Kidney (tissue), 14 donors: ENCODE results near the gene TIMM50. TPM values are rescaled to one million over a fixed set of nuclear protein-coding genes. Genes with fewer than 3 reads are reported as not detected.
A peak's percentile ranks its signal among the peaks of the same experiment; 100 is the strongest.

ENCODE experiments used
- DNase-seq, 5 donors: peaks; one replicate each; pipeline ENCODE4 v3.0.0-alpha.2; 2013 to 2020
- FAIRE-seq: peaks from 2 replicates; lab custom pipeline; 2012; peaks lifted over from hg19 to GRCh38; lab: Jason Lieb, UNC
- H3K27ac ChIP-seq, 2 donors: one replicate each; pipeline ENCODE4 v1.7.0; 2013; ENCODE audit warnings: low read depth in 2 of 2, low read length in 2 of 2, inconsistent platforms in 1 of 2
- H3K27me3 ChIP-seq: one replicate; pipeline ENCODE4 v1.7.1; 2013; ENCODE audit warnings: low read length, inconsistent platforms; ENCODE audit not compliant: control insufficient read depth, insufficient read depth
- H3K36me3 ChIP-seq, 3 donors: one replicate each; pipeline versions ENCODE4 v1.7.0 to v1.7.1; 2013; ENCODE audit warnings: low read length in 3 of 3, control low read depth in 1 of 3, inconsistent platforms in 1 of 3; ENCODE audit not compliant: insufficient read depth in 3 of 3, control insufficient read depth in 2 of 3
- H3K4me1 ChIP-seq, 3 donors: one replicate each; pipeline versions ENCODE4 v1.7.0 to v1.7.1; 2013; ENCODE audit warnings: low read length in 3 of 3, inconsistent platforms in 1 of 3, low read depth in 1 of 3; ENCODE audit not compliant: control insufficient read depth in 2 of 3, insufficient read depth in 2 of 3
- H3K4me3 ChIP-seq, 3 donors: one replicate each; pipeline versions ENCODE4 v1.7.0 to v1.8.1; 2013; ENCODE audit warnings: low read length in 3 of 3, control low read depth in 1 of 3, inconsistent platforms in 1 of 3
- H3K9ac ChIP-seq, 3 donors: one replicate each; pipeline versions ENCODE4 v1.7.0 to v1.7.1; 2013; ENCODE audit warnings: low read length in 3 of 3, control low read depth in 1 of 3, inconsistent platforms in 1 of 3
- H3K9me3 ChIP-seq, 3 donors: one replicate each; pipeline versions ENCODE4 v1.7.0 to v1.7.1; 2013; ENCODE audit warnings: low read length in 3 of 3, control low read depth in 1 of 3, inconsistent platforms in 1 of 3; ENCODE audit not compliant: control insufficient read depth in 2 of 3, insufficient read depth in 1 of 3
- CTCF ChIP-seq: IDR thresholded peaks from 3 replicates; pipeline ENCODE4 v1.5.1; 2012; ENCODE audit warnings: mild to moderate bottlenecking, moderate library complexity, borderline replicate concordance; ENCODE audit not compliant: insufficient read depth; ENCODE audit errors: extremely low read depth
- intact Hi-C: fragments of 100-400 bp; cut with DNase I; formaldehyde crosslinking; loops from one replicate; pipeline ENCODE4 v1.11.1; 2022
- polyA plus RNA-seq: library from polyadenylated mRNA; stranded (reverse); fragments of 350-450 nt; fragmentation: Illumina TruSeq; extraction: RNeasy Lipid Tissue Mini Kit (QIAGEN cat#74804); gene quantifications from one replicate; pipeline ENCODE4 v1.2.3, GENCODE V29; 2014; ENCODE audit warnings: low read depth, low replicate concordance; ENCODE audit not compliant: insufficient read depth
- total RNA-seq: library from RNA; stranded (reverse); fragmentation: NEBNext Ultra II Directional; extraction: Animal tissue kit (Norgen Biotek cat#: 25700); gene quantifications from one replicate; pipeline ENCODE4 v1.2.1, GENCODE V29; 2021
- donor health status: control.
- donor health status: control.
- donor health status: control.
- donor health status: control.
- donor health status: control.
- donor health status: DM: yes; HTN: yes; CAD: no.
- donor health status: Normal renal cell carcinoma (clear cell type).

TIMM50 gene
- total and polyA plus RNA-seq, 2 donors from 2014 or later, result 52.4 to 74.4 TPM

GRCh38 chr19:39518458-39518857 is 37.8 kb downstream of the TIMM50 start:
- H3K27me3 ChIP-seq, result no peaks in the 10 kb centered on the region

GRCh38 chr19:39518975-39519374 is 38.3 kb downstream of the TIMM50 start:
- peaks cover 0 to 11% (median 0%) of the 10 kb centered on the region in 3 donors for H3K4me1 ChIP-seq
- FAIRE-seq (no peak), DNase-seq (peak in 1 of 5 donors; percentile 17)
- TF ChIP-seq CTCF, result no peak
- H3K27ac ChIP-seq, result no peak overlapping the region
- intact Hi-C loops, result no loop called here
- no peak overlapping the region for H3K4me3 ChIP-seq
- no peaks in the 10 kb centered on the region for H3K9me3 ChIP-seq
- no peaks in the 10 kb centered on the region for H3K27me3 ChIP-seq
- H3K36me3 ChIP-seq, result no peaks in the 10 kb centered on the region
- H3K9ac ChIP-seq, result no peak overlapping the region

More at GRCh38 chr19:39518458-39518857, 37.8 kb downstream of the TIMM50 start:
- no peak overlapping the region for H3K27ac ChIP-seq
- DNase-seq, result peak in 3 of 5 donors; percentile 24 to 53 (median 51)
- peaks cover 0 to 11% (median 0%) of the 10 kb centered on the region in 3 donors for H3K4me1 ChIP-seq
- H3K9ac ChIP-seq, result no peak overlapping the region
- no peaks in the 10 kb centered on the region for H3K36me3 ChIP-seq
- no peak for TF ChIP-seq CTCF
- intact Hi-C loops, result no loop called here
- H3K9me3 ChIP-seq, result no peaks in the 10 kb centered on the region
- FAIRE-seq, result no peak
- no peak overlapping the region for H3K4me3 ChIP-seq

- Histone ChIP-seq H3K9ac (no peak overlapping the region), H3K4me1 (no peaks in the 10 kb centered on the region), H3K27ac (no peak overlapping the region), H3K9me3 (no peaks in the 10 kb centered on the region), H3K36me3 (no peaks in the 10 kb centered on the region), H3K4me3 (no peak overlapping the region), H3K27me3 (no peaks in the 10 kb centered on the region)
- TF ChIP-seq CTCF, result no peak
- intact Hi-C loops, result no loop called here
- DNase-seq, result peak in 1 of 5 donors; percentile 42
- FAIRE-seq, result no peak
These were observed 40.2 kb downstream of the TIMM50 start for GRCh38 chr19:39520541-39521484.
